AG08395 (cell line): ENCODE data around the gene HMCN1.

Experiments used
- DNase-seq: peaks from one replicate; pipeline ENCODE4 v3.0.0; 2012; ENCODE audit warnings: mixed read lengths, low spot score

The HMCN1 gene

GRCh38 chr1:186091222-186091720 is 357.1 kb downstream of the HMCN1 start:
- no peak for DNase-seq

GRCh38 chr1:186093437-186093836 is 359.2 kb downstream of the HMCN1 start:
- peak; percentile 6 for DNase-seq

- DNase-seq: peak; percentile 37
Observed at GRCh38 chr1:186094172-186094571, 360.0 kb downstream of the HMCN1 start.

GRCh38 chr1:186099336-186100104 is 365.3 kb downstream of the HMCN1 start:
- no peak for DNase-seq

GRCh38 chr1:186102107-186102506 is 367.9 kb downstream of the HMCN1 start:
- DNase-seq: no peak

- DNase-seq: peak; percentile 67
Observed at GRCh38 chr1:186102547-186103148, 368.5 kb downstream of the HMCN1 start.

GRCh38 chr1:186104459-186104858 is 370.3 kb downstream of the HMCN1 start:
- no peak for DNase-seq

- DNase-seq: no peak
Observed at GRCh38 chr1:186112280-186112679, 378.1 kb downstream of the HMCN1 start.

- DNase-seq: no peak
Observed at GRCh38 chr1:186113461-186113860, 379.3 kb downstream of the HMCN1 start.

GRCh38 chr1:186118724-186119123 is 384.5 kb downstream of the HMCN1 start:
- no peak for DNase-seq

GRCh38 chr1:186122837-186123236 is 388.6 kb downstream of the HMCN1 start:
- DNase-seq: no peak

- no peak for DNase-seq
Observed at GRCh38 chr1:186125035-186125434, 390.8 kb downstream of the HMCN1 start.

GRCh38 chr1:186125511-186125910 is 391.3 kb downstream of the HMCN1 start:
- DNase-seq: no peak

GRCh38 chr1:186129758-186130157 is 395.6 kb downstream of the HMCN1 start:
- DNase-seq: no peak

- no peak for DNase-seq
Observed at GRCh38 chr1:186139115-186139514, 404.9 kb downstream of the HMCN1 start.

GRCh38 chr1:186139701-186140100 is 405.5 kb downstream of the HMCN1 start:
- DNase-seq: peak; percentile 73

GRCh38 chr1:186142159-186142558 is 408.0 kb downstream of the HMCN1 start:
- DNase-seq: no peak

GRCh38 chr1:186142916-186143315 is 408.7 kb downstream of the HMCN1 start:
- no peak for DNase-seq

- DNase-seq: no peak
Observed at GRCh38 chr1:186143481-186143880, 409.3 kb downstream of the HMCN1 start.

GRCh38 chr1:186144505-186144904 is 410.3 kb downstream of the HMCN1 start:
- DNase-seq: no peak

- no peak for DNase-seq
Observed at GRCh38 chr1:186146974-186147373, 412.8 kb downstream of the HMCN1 start.

GRCh38 chr1:186149591-186149990 is 415.4 kb downstream of the HMCN1 start:
- DNase-seq: no peak

- DNase-seq: no peak
Observed at GRCh38 chr1:186152227-186152619, 418.0 kb downstream of the HMCN1 start.
